H4 (cell line): ENCODE data around the gene SLC2A2. TPM values are rescaled to one million over a fixed set of nuclear protein-coding genes. Genes with fewer than 3 reads are reported as not detected.
"Not testable (repeated sequence)": the region's sequence is repeated elsewhere in the genome, so short reads cannot be mapped to it uniquely, and the experiment has no call there.

Source experiments
- DNase-seq: peaks from one replicate; pipeline ENCODE4 v3.0.0-alpha.2; 2015; ENCODE audit warnings: low spot score
- total RNA-seq: library from RNA; depleted of rRNA; stranded (reverse); fragments of >200 nt; shearing (Covaris generic); gene quantifications from 2 replicates; pipeline ENCODE4 v1.2.3, GENCODE V29; 2014

The SLC2A2 gene
- total RNA-seq, 1 experiment from 2014 or later: not detected

DNA sequence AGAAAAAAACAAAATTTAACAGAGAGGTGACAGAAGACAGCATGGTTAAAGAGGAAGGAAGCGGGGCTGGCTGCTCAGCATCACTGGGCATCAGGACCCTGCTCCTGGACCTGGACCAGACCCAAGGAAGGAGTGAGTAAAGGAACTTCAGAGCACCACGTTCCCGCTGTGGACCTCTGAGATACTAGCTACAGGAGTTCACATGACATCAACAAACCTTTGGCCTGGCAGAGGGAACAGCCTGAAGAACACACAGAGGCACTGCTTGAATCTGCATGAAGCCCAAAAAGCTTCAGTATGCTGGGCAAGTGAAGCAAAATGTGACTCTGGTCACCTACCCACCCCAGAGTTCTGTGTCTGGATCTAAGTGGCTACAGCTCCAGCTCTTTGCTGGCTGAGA lies 38.1 kb downstream of the SLC2A2 start:
- no peak for DNase-seq

DNA sequence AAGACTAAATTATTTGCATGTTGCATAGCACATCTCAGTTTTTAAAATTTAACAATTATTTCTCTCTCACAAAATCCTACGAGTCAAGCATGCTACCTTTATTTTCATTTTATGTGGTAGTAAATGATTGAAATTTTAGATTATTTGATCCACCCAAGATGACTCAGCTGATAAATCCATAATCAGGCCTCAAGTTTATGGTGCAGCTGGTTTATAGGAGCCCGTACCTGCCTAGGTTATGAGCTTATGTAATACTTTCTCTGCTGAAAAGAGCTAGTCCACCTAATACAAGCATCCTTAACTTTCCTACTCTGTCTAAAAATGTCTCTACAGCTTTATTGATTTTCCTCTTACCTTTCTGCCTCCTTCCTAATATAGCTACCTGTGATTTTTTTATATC lies 41.2 kb downstream of the SLC2A2 start:
- DNase-seq: no peak

DNA sequence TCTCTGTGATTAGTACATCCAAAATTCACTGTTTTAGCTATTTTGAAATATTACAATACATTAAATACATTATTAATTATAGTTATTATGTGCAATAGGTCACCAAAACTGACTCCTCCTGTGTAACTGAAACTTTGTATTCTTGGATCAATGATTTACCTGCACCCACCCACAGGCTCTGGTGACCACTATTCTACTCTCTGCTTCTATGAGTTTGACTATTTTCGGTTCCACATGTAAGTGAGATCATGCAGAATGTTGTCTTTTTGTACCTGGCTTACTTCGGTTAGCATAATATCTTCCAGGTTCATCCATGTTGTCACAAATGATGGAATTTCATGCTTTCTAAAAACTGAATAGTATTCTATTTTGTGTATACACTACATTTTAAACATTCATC lies 43.8 kb downstream of the SLC2A2 start:
- DNase-seq: no peak

GRCh38 chr3:170980399-170980798 lies 46.1 kb downstream of the SLC2A2 start:
- no peak for DNase-seq

- DNase-seq: no peak
Measured at GRCh38 chr3:170977949-170978745, 48.4 kb downstream of the SLC2A2 start.

GRCh38 chr3:170976190-170976519 lies 50.4 kb downstream of the SLC2A2 start:
- DNase-seq: no peak

- DNase-seq: no peak
Measured at GRCh38 chr3:170975283-170976189, 51.0 kb downstream of the SLC2A2 start.

DNA sequence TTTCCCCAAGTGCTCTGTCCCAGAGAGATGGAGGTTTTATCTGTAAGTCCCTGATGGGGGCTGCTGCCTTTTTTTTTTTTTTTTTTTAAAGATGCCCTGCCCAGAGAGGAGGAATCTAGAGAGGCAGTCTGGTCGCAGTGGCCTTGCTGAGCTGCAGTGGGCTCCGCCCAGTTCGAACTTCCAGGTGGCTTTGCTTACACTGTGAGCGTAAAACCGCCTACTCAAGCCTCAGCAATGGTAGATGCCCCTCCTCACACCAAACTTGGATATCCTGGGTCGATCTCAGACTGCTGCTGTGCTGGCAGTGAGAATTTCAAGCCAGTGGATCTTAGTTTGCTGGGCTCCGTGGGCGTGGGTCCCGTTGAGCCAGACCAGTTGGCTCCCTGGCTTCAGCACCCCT lies 51.6 kb downstream of the SLC2A2 start:
- DNase-seq: no peak

DNA sequence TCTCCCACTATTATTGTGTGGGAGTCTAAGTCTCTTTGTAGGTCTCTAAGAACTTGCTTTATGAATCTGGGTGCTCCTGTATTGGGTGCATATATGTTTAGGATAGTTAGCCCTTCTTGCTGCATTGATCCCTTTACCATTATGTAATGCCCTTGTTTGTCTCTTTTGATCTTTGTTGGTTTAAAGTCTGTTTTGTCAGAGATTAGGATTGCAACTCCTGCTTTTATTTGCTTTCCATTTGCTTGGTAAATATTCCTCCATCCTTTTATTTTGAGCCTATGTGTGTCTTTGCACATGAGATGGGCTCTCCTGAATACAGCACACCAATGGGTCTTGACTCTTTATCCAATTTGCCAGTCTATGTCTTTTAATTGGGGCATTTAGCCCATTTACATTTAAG lies 53.6 kb downstream of the SLC2A2 start:
- DNase-seq: not testable (repeated sequence)

GRCh38 chr3:170967126-170967525 lies 59.4 kb downstream of the SLC2A2 start:
- DNase-seq: no peak

DNA sequence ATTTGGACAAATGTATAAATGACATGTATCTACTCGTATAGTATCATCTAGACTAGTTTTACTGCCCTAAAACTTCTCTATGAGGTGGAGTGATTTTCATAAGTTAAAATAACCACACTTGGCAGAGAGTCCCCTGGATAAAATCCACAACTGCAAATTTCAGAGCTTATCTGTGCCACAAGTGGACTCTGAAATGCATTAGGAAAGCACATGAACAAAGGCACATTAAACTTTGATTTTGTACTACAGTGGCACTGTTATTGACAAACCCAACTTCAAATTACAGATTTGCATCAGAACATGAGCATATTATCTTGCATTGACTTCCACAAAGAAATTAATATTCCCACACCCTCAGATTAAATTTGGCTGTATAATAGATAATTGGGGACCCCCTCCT lies 60.0 kb downstream of the SLC2A2 start:
- no peak for DNase-seq

DNA sequence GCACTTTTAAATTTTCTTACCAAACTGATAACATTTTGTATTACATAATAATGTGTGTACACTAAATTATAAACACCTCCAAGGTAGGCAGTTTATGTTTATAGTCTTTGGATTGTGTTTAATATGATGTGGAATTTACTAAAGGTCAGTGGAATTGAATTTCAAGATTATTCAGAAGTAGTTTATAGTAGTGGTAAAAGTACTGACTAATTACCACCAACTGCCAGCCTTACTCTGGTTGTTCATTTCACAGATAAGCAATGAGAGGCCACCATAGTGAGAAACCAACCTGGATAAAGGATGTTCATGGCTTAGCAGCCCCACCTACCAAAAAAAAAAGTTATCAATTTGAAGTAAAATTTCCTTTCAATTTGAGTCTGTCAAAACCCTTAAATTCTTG lies 64.1 kb downstream of the SLC2A2 start:
- no peak for DNase-seq

DNA sequence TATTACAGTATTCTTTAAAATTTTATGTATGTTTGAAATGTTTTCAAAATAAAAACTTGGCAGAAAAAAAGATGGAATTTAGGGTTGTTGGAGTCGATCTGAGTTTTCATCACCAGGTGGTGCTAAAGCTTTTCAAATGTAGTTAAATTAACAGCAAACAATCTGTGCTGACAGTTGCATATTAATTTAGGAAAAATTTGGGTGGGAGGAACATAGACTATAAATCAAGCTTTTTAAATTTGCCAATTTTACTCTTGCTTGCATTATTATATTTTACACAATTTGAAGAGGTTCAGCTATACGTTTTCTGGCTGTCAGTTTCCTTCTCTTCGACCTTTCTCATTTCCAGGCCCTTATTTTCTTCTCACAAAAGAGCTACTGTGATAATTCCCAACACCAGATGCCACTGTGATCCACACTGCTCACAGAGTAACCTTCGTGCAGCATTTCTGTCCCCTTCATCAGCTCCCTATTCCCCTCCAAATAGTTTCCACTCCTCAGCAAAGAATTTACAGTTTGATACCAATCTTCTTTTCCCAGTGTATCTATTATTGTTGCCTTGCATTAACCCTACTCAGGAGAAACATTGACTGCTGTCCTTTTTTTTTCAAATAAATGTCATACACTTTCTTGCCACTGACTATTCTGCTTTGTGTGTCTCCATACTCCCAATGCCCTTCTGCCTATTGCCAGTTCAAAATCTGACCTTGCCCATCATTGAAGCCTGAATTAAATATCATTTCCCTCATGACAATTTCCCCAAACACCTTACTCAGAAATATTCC lies 64.7 kb downstream of the SLC2A2 start:
- DNase-seq: peak; percentile 30

GRCh38 chr3:170959457-170959856 lies 67.1 kb downstream of the SLC2A2 start:
- DNase-seq: no peak

DNA sequence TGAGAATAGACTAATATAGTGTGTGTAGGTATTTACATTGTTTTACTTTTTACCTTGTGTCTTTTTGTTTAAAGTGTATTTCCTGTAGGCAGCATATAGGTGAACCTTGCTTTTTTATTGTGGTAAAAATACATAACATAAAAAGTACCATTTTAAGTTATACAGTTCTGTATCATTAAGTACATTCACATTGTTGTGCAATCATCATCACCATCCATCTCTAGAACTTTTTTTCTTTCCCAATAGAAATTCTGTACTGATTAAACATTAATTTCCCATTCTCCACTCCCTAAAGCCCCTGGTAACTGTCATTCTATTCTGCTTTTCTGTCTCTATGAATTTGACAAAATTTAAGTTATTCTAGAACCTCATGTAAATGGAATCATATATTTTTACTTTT lies 69.9 kb downstream of the SLC2A2 start:
- DNase-seq: no peak

- no peak for DNase-seq
Measured at GRCh38 chr3:170953736-170954135, 72.8 kb downstream of the SLC2A2 start.

GRCh38 chr3:170953229-170953628 lies 73.3 kb downstream of the SLC2A2 start:
- DNase-seq: no peak

- no peak for DNase-seq
Measured at GRCh38 chr3:170949211-170949610, 77.3 kb downstream of the SLC2A2 start.

DNA sequence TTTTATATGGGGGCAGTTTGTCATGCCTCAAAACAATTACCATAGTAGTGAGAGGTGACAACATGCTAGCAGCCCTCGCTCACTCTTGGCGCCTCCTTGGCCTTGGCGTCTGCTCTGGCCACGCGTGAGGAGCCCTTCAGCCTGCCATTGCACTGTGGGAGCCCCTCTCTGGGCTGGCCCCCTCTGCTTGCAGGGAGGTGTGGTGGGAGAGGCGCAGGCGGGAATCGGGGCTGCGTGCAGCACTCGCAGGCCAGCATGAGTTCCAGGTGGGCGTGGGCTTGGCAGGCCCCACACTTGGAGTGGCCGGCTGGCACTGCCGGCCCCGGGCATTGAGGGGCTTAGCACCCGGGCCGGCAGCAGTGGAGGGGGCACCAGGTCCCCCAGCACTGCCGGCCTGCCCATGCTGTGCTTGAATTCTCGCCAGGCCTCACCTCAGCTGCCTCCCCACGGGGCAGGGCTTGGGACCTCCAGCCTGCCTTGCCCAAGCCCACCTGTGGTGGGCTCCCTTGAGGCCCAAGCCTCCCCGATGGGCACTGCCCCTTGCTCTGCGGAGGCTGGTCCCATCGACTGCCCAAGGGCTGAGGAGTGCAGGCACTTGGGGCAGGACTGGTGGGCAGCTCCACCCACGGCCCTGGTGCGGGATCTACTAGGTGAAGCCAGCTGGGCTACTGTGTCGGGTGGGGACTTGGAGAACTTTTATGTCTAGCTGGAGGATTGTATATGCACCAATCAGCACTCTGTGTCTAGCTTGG lies 79.3 kb downstream of the SLC2A2 start:
- no peak for DNase-seq
